NB4 (cell line): Measurements from ENCODE around the gene MTHFD1.

Source experiments
- MYC ChIP-seq: IDR thresholded peaks from 2 replicates; pipeline ENCODE4 v1.6.1; 2011; ENCODE audit warnings: low read depth, low read length
- POLR2A ChIP-seq: IDR thresholded peaks from 2 replicates; pipeline ENCODE4 v1.6.1; 2011; ENCODE audit warnings: mild to moderate bottlenecking; ENCODE audit not compliant: insufficient read length; ENCODE audit errors: extremely low read depth
- TF ChIP-seq, protein P1 (sequence below): IDR thresholded peaks from one replicate; pipeline ENCODE4 v1.5.1; 2012; ENCODE audit warnings: low read depth, low read length
- TF ChIP-seq, protein P2 (sequence below): IDR thresholded peaks from 2 replicates; pipeline ENCODE4 v1.6.1; 2011; ENCODE audit warnings: low read depth, low read length

DNA sequence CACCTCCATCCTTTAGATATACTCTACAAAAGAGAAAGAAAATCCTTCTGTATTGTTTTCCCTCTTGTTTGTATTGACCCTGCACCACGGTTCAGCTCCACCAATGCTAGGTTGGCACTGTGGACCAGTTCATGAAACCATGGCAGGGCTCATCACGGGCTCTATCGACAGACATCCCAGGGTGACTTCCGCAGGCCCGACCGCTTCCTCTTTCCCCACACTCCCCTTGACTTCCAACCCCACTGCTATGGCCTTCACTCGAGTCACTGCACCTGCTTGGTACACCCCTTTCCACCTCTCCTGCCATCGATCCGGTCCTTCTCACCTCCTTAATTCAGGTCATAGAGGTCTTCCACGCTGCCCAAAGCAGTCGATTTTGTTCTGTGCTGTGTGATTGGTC is 56.0 kb downstream of the MTHFD1 start:
- TF ChIP-seq, protein P1, sequence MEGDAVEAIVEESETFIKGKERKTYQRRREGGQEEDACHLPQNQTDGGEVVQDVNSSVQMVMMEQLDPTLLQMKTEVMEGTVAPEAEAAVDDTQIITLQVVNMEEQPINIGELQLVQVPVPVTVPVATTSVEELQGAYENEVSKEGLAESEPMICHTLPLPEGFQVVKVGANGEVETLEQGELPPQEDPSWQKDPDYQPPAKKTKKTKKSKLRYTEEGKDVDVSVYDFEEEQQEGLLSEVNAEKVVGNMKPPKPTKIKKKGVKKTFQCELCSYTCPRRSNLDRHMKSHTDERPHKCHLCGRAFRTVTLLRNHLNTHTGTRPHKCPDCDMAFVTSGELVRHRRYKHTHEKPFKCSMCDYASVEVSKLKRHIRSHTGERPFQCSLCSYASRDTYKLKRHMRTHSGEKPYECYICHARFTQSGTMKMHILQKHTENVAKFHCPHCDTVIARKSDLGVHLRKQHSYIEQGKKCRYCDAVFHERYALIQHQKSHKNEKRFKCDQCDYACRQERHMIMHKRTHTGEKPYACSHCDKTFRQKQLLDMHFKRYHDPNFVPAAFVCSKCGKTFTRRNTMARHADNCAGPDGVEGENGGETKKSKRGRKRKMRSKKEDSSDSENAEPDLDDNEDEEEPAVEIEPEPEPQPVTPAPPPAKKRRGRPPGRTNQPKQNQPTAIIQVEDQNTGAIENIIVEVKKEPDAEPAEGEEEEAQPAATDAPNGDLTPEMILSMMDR, result no peak
- TF ChIP-seq POLR2A (no peak), MYC (no peak)
- TF ChIP-seq, protein P2, sequence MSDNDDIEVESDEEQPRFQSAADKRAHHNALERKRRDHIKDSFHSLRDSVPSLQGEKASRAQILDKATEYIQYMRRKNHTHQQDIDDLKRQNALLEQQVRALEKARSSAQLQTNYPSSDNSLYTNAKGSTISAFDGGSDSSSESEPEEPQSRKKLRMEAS, result no peak
